GM23338 (cell line): Measurements from ENCODE around the gene GDPD4. TPM values are rescaled to one million over a fixed set of nuclear protein-coding genes. Genes with fewer than 3 reads are reported as not detected.

ENCODE experiments used
- ATAC-seq: fragments of 200-7000 bp; cut with Tn5 transposase; 3 replicates; pipeline ENCODE4 v1.9.1; 2020
- DNase-seq: peaks from one replicate; pipeline ENCODE4 v3.0.0-alpha.2; 2015; ENCODE audit warnings: low spot score
- H2AFZ ChIP-seq: fragments of 200-600 bp; sonication (generic); 2 replicates; pipeline ENCODE4 v1.8.0; 2016; ENCODE audit warnings: antibody characterized with exemption, mild to moderate bottlenecking, moderate library complexity
- H3F3A ChIP-seq: fragments of 200-600 bp; sonication (generic); replicated peaks from 2 replicates; pipeline ENCODE4 v1.8.0; 2017; ENCODE audit warnings: antibody characterized with exemption, mixed run types, low read depth
- H3K27ac ChIP-seq: fragments of 200-600 bp; sonication (generic); 2 replicates; pipeline ENCODE4 v1.6.1; 2016; ENCODE audit warnings: low read depth
- H3K27me3 ChIP-seq: fragments of 200-600 bp; sonication (generic); 2 replicates; pipeline ENCODE4 v1.8.0; 2016; ENCODE audit warnings: mild to moderate bottlenecking, mixed run types, moderate library complexity; ENCODE audit not compliant: insufficient read depth
- H3K36me3 ChIP-seq: fragments of 200-600 bp; sonication (generic); 2 replicates; pipeline ENCODE4 v1.8.0; 2016; ENCODE audit warnings: mild to moderate bottlenecking; ENCODE audit not compliant: insufficient read depth
- H3K4me1 ChIP-seq: fragments of 200-600 bp; sonication (generic); 2 replicates; pipeline ENCODE4 v1.8.0; 2016; ENCODE audit warnings: mild to moderate bottlenecking, moderate library complexity; ENCODE audit not compliant: insufficient read depth
- H3K4me2 ChIP-seq: fragments of 200-600 bp; sonication (generic); 2 replicates; pipeline ENCODE4 v1.7.1; 2017; ENCODE audit warnings: mixed run types
- H3K4me3 ChIP-seq: fragments of 200-600 bp; sonication (generic); 2 replicates; pipeline ENCODE4 v1.6.1; 2016; ENCODE audit warnings: mixed run types
- H3K79me2 ChIP-seq: fragments of 200-600 bp; sonication (generic); replicated peaks from 2 replicates; pipeline ENCODE4 v1.8.0; 2017; ENCODE audit warnings: mild to moderate bottlenecking; ENCODE audit not compliant: insufficient read depth
- H3K9me2 ChIP-seq: fragments of 200-600 bp; sonication (generic); 2 replicates; pipeline ENCODE4 v1.8.0; 2017; ENCODE audit not compliant: insufficient read depth
- H4K20me1 ChIP-seq: fragments of 200-600 bp; sonication (generic); replicated peaks from 2 replicates; pipeline ENCODE4 v1.8.0; 2017; ENCODE audit warnings: mild to moderate bottlenecking; ENCODE audit not compliant: insufficient read depth
- H3K27ac Mint-ChIP-seq: 2 replicates; pipeline ENCODE4 v1.8.0; 2020; ENCODE audit warnings: inconsistent platforms, mild to moderate bottlenecking, moderate library complexity, mixed read lengths
- H3K27me3 Mint-ChIP-seq: 3 replicates; pipeline ENCODE4 v1.8.0; 2022; ENCODE audit warnings: low read depth, mild to moderate bottlenecking, moderate library complexity, mixed read lengths, inconsistent platforms; ENCODE audit not compliant: insufficient read depth, poor library complexity
- H3K36me3 Mint-ChIP-seq: 3 replicates; pipeline ENCODE4 v1.8.0; 2021; ENCODE audit warnings: low read depth, mild to moderate bottlenecking, inconsistent platforms, moderate library complexity, mixed read lengths
- H3K4me1 Mint-ChIP-seq: 3 replicates; pipeline ENCODE4 v1.8.0; 2020; ENCODE audit warnings: mild to moderate bottlenecking, inconsistent platforms, mixed read lengths
- H3K4me3 Mint-ChIP-seq: 3 replicates; pipeline ENCODE4 v1.8.0; 2021; ENCODE audit warnings: moderate library complexity, mild to moderate bottlenecking, inconsistent platforms, mixed read lengths
- H3K9me3 Mint-ChIP-seq: 3 replicates; pipeline ENCODE4 v1.8.0; 2020; ENCODE audit warnings: moderate library complexity, mild to moderate bottlenecking, inconsistent platforms, mixed read lengths
- CREB1 ChIP-seq: fragments of 250-450 bp; sonication (Bioruptor Pico); IDR thresholded peaks from 2 replicates; pipeline ENCODE4 v1.5.0; 2020; ENCODE audit warnings: low read depth, mild to moderate bottlenecking, moderate library complexity
- CTCF ChIP-seq, 2 experiments: fragments of 200-600 bp in 1 of 2; sonication (generic) in 1 of 2; conservative IDR thresholded peaks; 2 replicates each; pipeline versions ENCODE4 v1.5.1 to v1.6.1; 2016 to 2017; ENCODE audit warnings: antibody characterized with exemption in 2 of 2, low read depth in 2 of 2, mild to moderate bottlenecking in 2 of 2, moderate library complexity in 1 of 2
- EZH2 ChIP-seq: fragments of 200-600 bp; sonication (generic); IDR thresholded peaks from one replicate; pipeline ENCODE4 v1.8.0; 2017; ENCODE audit warnings: antibody characterized with exemption, mild to moderate bottlenecking, low read depth; ENCODE audit not compliant: unreplicated experiment
- EZH2phosphoT487 ChIP-seq: fragments of 200-600 bp; sonication (generic); IDR thresholded peaks from one replicate; pipeline ENCODE4 v1.8.1; 2018; ENCODE audit warnings: antibody characterized with exemption; ENCODE audit not compliant: unreplicated experiment
- JUNB ChIP-seq: IDR thresholded peaks from one replicate; pipeline ENCODE4 v1.6.1; 2016; ENCODE audit warnings: antibody characterized with exemption; ENCODE audit not compliant: unreplicated experiment
- NANOG ChIP-seq: IDR thresholded peaks from 2 replicates; pipeline ENCODE4 v1.6.1; 2016; ENCODE audit warnings: antibody characterized with exemption, borderline replicate concordance
- POLR2AphosphoS5 ChIP-seq: IDR thresholded peaks from 2 replicates; pipeline ENCODE4 v1.6.1; 2016; ENCODE audit warnings: antibody characterized with exemption, low read depth
- STAT1 ChIP-seq: IDR thresholded peaks from one replicate; pipeline ENCODE4 v1.6.1; 2016; ENCODE audit warnings: antibody characterized with exemption; ENCODE audit not compliant: unreplicated experiment
- ZNF114 ChIP-seq: fragments of 250-450 bp; sonication (Bioruptor Pico); IDR thresholded peaks from 2 replicates; pipeline ENCODE4 v1.5.0; 2020; ENCODE audit warnings: mild to moderate bottlenecking, moderate library complexity
- ZNF331 ChIP-seq: fragments of 250-450 bp; sonication (Bioruptor Pico); IDR thresholded peaks from 2 replicates; pipeline ENCODE4 v1.5.0; 2020; ENCODE audit warnings: low read depth, mild to moderate bottlenecking, moderate library complexity
- ZNF462 ChIP-seq: fragments of 250-450 bp; sonication (Bioruptor Pico); IDR thresholded peaks from 2 replicates; pipeline ENCODE4 v1.5.0; 2020; ENCODE audit warnings: mild to moderate bottlenecking, moderate library complexity
- polyA plus RNA-seq: library from polyadenylated mRNA; unstranded; fragments of >200 nt; fragmentation: Nextera tagmentation; extraction: Ambion mirVana; gene quantifications from 2 replicates; pipeline ENCODE4 v1.2.1, GENCODE V29; 2016
- total RNA-seq: library from RNA; depleted of rRNA; stranded (reverse); fragments of >200 nt; shearing (Covaris generic); gene quantifications from 2 replicates; pipeline ENCODE4 v1.2.3, GENCODE V29; 2014
- TF ChIP-seq, protein P1 (sequence below): IDR thresholded peaks from one replicate; pipeline ENCODE4 v1.6.1; 2018; ENCODE audit warnings: antibody characterized with exemption; ENCODE audit not compliant: unreplicated experiment
- TF ChIP-seq, protein P2 (sequence below): IDR thresholded peaks from 2 replicates; pipeline ENCODE4 v1.6.1; 2016; ENCODE audit warnings: antibody characterized with exemption

GDPD4 gene
- total and polyA plus RNA-seq, 2 experiments from 2014 or later: not detected

DNA sequence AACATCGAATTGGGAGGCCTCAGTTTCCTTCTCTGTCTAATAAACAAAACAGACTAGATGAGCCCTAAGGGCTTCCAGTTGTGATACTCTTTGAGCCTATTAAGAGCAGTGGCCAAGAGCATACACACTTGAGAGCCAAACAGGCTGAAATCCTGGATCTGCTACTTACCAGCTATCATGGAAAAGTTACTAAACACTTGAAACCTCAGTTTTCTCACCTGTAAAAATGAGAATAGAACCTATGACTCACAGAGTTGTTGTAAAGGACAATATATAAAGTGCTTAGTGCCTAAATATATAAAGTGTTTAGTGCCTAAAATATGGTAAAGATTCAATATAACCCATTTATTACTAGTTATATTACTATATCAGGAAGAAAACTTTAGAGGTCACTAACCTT lies 23.7 kb upstream of the GDPD4 start:
- no peaks in the 10 kb centered on the region for H3K4me1 ChIP-seq
- peaks cover 6% of the 10 kb centered on the region; the same call in 1 of the 2 replicates for H4K20me1 ChIP-seq
- Mint-ChIP-seq H3K4me3 (no peak overlapping the region), H3K9me3 (peaks cover 3% of the 10 kb centered on the region; the same call in 1 of the 3 replicates), H3K36me3 (peaks cover 39% of the 10 kb centered on the region), H3K27me3 (peaks cover 3% of the 10 kb centered on the region), H3K4me1 (no peaks in the 10 kb centered on the region), H3K27ac (no peak overlapping the region)
- no peak overlapping the region for H3K4me3 ChIP-seq
- peaks cover 32% of the 10 kb centered on the region for H3K79me2 ChIP-seq
- DNase-seq (no peak), ATAC-seq (no peak)
- no peak overlapping the region for H2AFZ ChIP-seq
- no peak overlapping the region for H3K27ac ChIP-seq
- H3K36me3 ChIP-seq: peaks cover 41% of the 10 kb centered on the region
- H3F3A ChIP-seq: no peaks in the 10 kb centered on the region
- H3K27me3 ChIP-seq: no peaks in the 10 kb centered on the region
- no peak overlapping the region for H3K4me2 ChIP-seq
- TF ChIP-seq STAT1: no peak
- no peak for TF ChIP-seq ZNF462 (CRISPR knock-in tag)
- no peak for TF ChIP-seq POLR2AphosphoS5
- no peak for TF ChIP-seq NANOG
- TF ChIP-seq ZNF114 (CRISPR knock-in tag): no peak
- no peak for TF ChIP-seq CREB1 (CRISPR knock-in tag)
- TF ChIP-seq EZH2: no peak
- no peak for TF ChIP-seq CTCF (conservative IDR thresholded peaks at IDR 0.05; ENCODE audit: low read depth in 2 of 2)
- TF ChIP-seq, protein P1, sequence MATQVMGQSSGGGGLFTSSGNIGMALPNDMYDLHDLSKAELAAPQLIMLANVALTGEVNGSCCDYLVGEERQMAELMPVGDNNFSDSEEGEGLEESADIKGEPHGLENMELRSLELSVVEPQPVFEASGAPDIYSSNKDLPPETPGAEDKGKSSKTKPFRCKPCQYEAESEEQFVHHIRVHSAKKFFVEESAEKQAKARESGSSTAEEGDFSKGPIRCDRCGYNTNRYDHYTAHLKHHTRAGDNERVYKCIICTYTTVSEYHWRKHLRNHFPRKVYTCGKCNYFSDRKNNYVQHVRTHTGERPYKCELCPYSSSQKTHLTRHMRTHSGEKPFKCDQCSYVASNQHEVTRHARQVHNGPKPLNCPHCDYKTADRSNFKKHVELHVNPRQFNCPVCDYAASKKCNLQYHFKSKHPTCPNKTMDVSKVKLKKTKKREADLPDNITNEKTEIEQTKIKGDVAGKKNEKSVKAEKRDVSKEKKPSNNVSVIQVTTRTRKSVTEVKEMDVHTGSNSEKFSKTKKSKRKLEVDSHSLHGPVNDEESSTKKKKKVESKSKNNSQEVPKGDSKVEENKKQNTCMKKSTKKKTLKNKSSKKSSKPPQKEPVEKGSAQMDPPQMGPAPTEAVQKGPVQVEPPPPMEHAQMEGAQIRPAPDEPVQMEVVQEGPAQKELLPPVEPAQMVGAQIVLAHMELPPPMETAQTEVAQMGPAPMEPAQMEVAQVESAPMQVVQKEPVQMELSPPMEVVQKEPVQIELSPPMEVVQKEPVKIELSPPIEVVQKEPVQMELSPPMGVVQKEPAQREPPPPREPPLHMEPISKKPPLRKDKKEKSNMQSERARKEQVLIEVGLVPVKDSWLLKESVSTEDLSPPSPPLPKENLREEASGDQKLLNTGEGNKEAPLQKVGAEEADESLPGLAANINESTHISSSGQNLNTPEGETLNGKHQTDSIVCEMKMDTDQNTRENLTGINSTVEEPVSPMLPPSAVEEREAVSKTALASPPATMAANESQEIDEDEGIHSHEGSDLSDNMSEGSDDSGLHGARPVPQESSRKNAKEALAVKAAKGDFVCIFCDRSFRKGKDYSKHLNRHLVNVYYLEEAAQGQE: no peak
- TF ChIP-seq JUNB: no peak
- TF ChIP-seq, protein P2, sequence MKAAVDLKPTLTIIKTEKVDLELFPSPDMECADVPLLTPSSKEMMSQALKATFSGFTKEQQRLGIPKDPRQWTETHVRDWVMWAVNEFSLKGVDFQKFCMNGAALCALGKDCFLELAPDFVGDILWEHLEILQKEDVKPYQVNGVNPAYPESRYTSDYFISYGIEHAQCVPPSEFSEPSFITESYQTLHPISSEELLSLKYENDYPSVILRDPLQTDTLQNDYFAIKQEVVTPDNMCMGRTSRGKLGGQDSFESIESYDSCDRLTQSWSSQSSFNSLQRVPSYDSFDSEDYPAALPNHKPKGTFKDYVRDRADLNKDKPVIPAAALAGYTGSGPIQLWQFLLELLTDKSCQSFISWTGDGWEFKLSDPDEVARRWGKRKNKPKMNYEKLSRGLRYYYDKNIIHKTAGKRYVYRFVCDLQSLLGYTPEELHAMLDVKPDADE: no peak
- TF ChIP-seq ZNF331 (CRISPR knock-in tag): no peak
- no peak for TF ChIP-seq EZH2phosphoT487
- H3K9me2 ChIP-seq: peaks cover 5% of the 10 kb centered on the region; the same call in 1 of the 2 replicates
